Panc1 (cell line): ENCODE results near the gene GNG3.

ENCODE experiments used
- TCF7L2 ChIP-seq: IDR thresholded peaks from 2 replicates; pipeline ENCODE4 v1.6.1; 2011; ENCODE audit warnings: mild to moderate bottlenecking, low read depth, low read length, inconsistent platforms
- TF ChIP-seq, protein P1 (sequence below): fragments of 450-650 bp; IDR thresholded peaks from 2 replicates; pipeline ENCODE4 v1.5.1; 2017; ENCODE audit warnings: mild to moderate bottlenecking

DNA sequence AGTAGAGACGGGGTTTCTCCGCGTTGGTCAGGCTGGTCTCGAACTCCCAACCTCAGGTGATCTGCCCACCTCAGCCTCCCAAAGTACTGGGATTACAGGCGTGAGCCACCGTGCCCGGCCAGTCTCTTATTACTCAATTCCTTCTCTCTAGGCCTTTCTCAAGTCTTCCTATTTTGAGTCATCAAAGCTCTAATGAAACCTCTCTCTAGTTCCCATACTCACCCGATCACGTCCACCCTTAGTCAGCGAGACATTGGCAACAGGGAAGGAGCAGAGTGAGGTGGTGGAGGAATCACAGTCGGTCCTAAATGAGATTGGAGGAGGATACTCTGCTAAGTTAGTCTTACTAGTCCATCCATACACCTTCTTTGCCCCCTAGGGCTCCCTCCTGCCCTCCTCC lies 5.2 kb upstream of the GNG3 start:
- TF ChIP-seq, protein P1, sequence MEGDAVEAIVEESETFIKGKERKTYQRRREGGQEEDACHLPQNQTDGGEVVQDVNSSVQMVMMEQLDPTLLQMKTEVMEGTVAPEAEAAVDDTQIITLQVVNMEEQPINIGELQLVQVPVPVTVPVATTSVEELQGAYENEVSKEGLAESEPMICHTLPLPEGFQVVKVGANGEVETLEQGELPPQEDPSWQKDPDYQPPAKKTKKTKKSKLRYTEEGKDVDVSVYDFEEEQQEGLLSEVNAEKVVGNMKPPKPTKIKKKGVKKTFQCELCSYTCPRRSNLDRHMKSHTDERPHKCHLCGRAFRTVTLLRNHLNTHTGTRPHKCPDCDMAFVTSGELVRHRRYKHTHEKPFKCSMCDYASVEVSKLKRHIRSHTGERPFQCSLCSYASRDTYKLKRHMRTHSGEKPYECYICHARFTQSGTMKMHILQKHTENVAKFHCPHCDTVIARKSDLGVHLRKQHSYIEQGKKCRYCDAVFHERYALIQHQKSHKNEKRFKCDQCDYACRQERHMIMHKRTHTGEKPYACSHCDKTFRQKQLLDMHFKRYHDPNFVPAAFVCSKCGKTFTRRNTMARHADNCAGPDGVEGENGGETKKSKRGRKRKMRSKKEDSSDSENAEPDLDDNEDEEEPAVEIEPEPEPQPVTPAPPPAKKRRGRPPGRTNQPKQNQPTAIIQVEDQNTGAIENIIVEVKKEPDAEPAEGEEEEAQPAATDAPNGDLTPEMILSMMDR: no peak
- no peak for TF ChIP-seq TCF7L2
